HepG2 (cell line): ENCODE data around the gene RAD54L. TPM values are rescaled to one million over a fixed set of nuclear protein-coding genes. Genes with fewer than 3 reads are reported as not detected.

Source experiments
- ATF4 ChIP-seq, 2 experiments: fragments of 450-650 bp in 1 of 2; sonication (generic) in 1 of 2; formaldehyde crosslinking; IDR thresholded peaks; 2 replicates each; pipeline versions ENCODE4 v1.5.0 to v1.8.0; 2020 to 2022; ENCODE audit warnings: mild to moderate bottlenecking in 1 of 2, missing genetic modification reagents in 1 of 2
- BCL6 ChIP-seq: IDR thresholded peaks from 2 replicates; pipeline ENCODE4 v1.6.1; 2016; ENCODE audit warnings: missing genetic modification reagents, missing compliant biosample characterization
- FOXO1 ChIP-seq: sonication (generic); formaldehyde crosslinking; IDR thresholded peaks from 2 replicates; pipeline ENCODE4 v1.4.0; 2020; ENCODE audit warnings: missing genetic modification reagents
- HNRNPUL1 ChIP-seq: fragments of 200-400 bp; formaldehyde crosslinking; IDR thresholded peaks from 2 replicates; pipeline ENCODE4 v1.6.1; 2017; ENCODE audit warnings: low read depth, mild to moderate bottlenecking, low read length, moderate library complexity
- SP5 ChIP-seq: IDR thresholded peaks from 2 replicates; pipeline ENCODE4 v1.6.1; 2016; ENCODE audit warnings: low read depth, borderline replicate concordance
- TBL1XR1 ChIP-seq: fragments of 150-350 bp; IDR thresholded peaks from 2 replicates; pipeline ENCODE4 v1.6.1; 2014; ENCODE audit warnings: borderline replicate concordance, low read length; ENCODE audit not compliant: partially characterized antibody
- TFAP4 ChIP-seq: sonication (generic); IDR thresholded peaks from 2 replicates; pipeline ENCODE4 v1.6.1; 2016; ENCODE audit warnings: low read depth, borderline replicate concordance
- TMF1 ChIP-seq: sonication (generic); formaldehyde crosslinking; IDR thresholded peaks from 2 replicates; pipeline ENCODE4 v1.8.1; 2022; ENCODE audit warnings: low read depth, missing genetic modification reagents
- ZC3H4 ChIP-seq: sonication (generic); formaldehyde crosslinking; IDR thresholded peaks from 2 replicates; pipeline ENCODE4 v1.4.0; 2020; ENCODE audit warnings: missing genetic modification reagents, borderline replicate concordance
- ZFP90 ChIP-seq: sonication (generic); formaldehyde crosslinking; IDR thresholded peaks from 2 replicates; pipeline ENCODE4 v1.8.0; 2022; ENCODE audit warnings: missing genetic modification reagents, mild to moderate bottlenecking, inconsistent platforms, borderline replicate concordance
- ZFYVE20 ChIP-seq: sonication (generic); formaldehyde crosslinking; IDR thresholded peaks from 2 replicates; pipeline ENCODE4 v1.8.0; 2023; ENCODE audit warnings: low read depth, mild to moderate bottlenecking, moderate library complexity, missing genetic modification reagents, borderline replicate concordance
- ZNF205 ChIP-seq: IDR thresholded peaks from 2 replicates; pipeline ENCODE4 v1.6.1; 2018; ENCODE audit warnings: missing biosample characterization, missing genetic modification reagents
- ZNF484 ChIP-seq: sonication (generic); formaldehyde crosslinking; IDR thresholded peaks from 2 replicates; pipeline ENCODE4 v1.5.1; 2020; ENCODE audit warnings: mild to moderate bottlenecking, low read depth, missing genetic modification reagents, borderline replicate concordance
- ZNF562 ChIP-seq: sonication (generic); formaldehyde crosslinking; IDR thresholded peaks from 2 replicates; pipeline ENCODE4 v1.8.0; 2022; ENCODE audit warnings: missing genetic modification reagents, borderline replicate concordance
- ZNF574 ChIP-seq: sonication (generic); formaldehyde crosslinking; IDR thresholded peaks from 2 replicates; pipeline ENCODE4 v1.4.0; 2020; ENCODE audit warnings: missing genetic modification reagents
- ZNF740 ChIP-seq: sonication (generic); formaldehyde crosslinking; IDR thresholded peaks from 2 replicates; pipeline ENCODE4 v1.4.0; 2020; ENCODE audit warnings: missing genetic modification reagents
- ZNF749 ChIP-seq: sonication (generic); formaldehyde crosslinking; IDR thresholded peaks from 2 replicates; pipeline ENCODE4 v1.8.0; 2022; ENCODE audit warnings: mild to moderate bottlenecking, missing genetic modification reagents, moderate library complexity, borderline replicate concordance
- ZNF781 ChIP-seq: sonication (generic); formaldehyde crosslinking; IDR thresholded peaks from 2 replicates; pipeline ENCODE4 v1.5.1; 2020; ENCODE audit warnings: borderline replicate concordance, mild to moderate bottlenecking, missing genetic modification reagents; ENCODE audit errors: not compliant biosample characterization
- polyA plus RNA-seq, 8 experiments: library from polyadenylated mRNA; depleted of rRNA in 3 of 8; stranded (reverse) in 7 of 8; unstranded in 1 of 8; fragments of >200 nt; fragmentation: Illumina TruSeq in 4 of 8; extraction: Trizol in 4 of 8; gene quantifications; 2 replicates each; pipeline versions ENCODE4 v1.2.1 to v1.2.3, GENCODE V29; 2011 to 2016; ENCODE audit warnings: low read depth in 4 of 8, missing spikeins in 1 of 8, mixed read lengths in 1 of 8; ENCODE audit not compliant: insufficient read depth in 1 of 8
- total RNA-seq, 5 experiments: library from RNA; depleted of rRNA; stranded (reverse); fragments of >200 nt; fragmentation: Illumina TruSeq; extraction: Trizol; gene quantifications; 2 replicates each; pipeline ENCODE4 v1.2.3, GENCODE V29; 2016; ENCODE audit warnings: low read depth in 1 of 5
- TF ChIP-seq, protein P1 (sequence below): IDR thresholded peaks from 2 replicates; pipeline ENCODE4 v1.6.1; 2016; ENCODE audit warnings: control low read depth
- TF ChIP-seq, protein P2 (sequence below): sonication (generic); formaldehyde crosslinking; IDR thresholded peaks from 2 replicates; pipeline ENCODE4 v1.5.0; 2020; ENCODE audit warnings: mild to moderate bottlenecking, low read depth, missing genetic modification reagents, borderline replicate concordance
- TF ChIP-seq, protein P3 (sequence below): sonication (generic); formaldehyde crosslinking; IDR thresholded peaks from 2 replicates; pipeline ENCODE4 v1.4.0; 2020; ENCODE audit warnings: mild to moderate bottlenecking, missing genetic modification reagents

Gene RAD54L
- total and polyA plus RNA-seq, 2 of the 13 experiments (the other 11 are each of a cell fraction or from before 2014, with no cell fraction given) = 10.2 to 30.0 TPM

DNA sequence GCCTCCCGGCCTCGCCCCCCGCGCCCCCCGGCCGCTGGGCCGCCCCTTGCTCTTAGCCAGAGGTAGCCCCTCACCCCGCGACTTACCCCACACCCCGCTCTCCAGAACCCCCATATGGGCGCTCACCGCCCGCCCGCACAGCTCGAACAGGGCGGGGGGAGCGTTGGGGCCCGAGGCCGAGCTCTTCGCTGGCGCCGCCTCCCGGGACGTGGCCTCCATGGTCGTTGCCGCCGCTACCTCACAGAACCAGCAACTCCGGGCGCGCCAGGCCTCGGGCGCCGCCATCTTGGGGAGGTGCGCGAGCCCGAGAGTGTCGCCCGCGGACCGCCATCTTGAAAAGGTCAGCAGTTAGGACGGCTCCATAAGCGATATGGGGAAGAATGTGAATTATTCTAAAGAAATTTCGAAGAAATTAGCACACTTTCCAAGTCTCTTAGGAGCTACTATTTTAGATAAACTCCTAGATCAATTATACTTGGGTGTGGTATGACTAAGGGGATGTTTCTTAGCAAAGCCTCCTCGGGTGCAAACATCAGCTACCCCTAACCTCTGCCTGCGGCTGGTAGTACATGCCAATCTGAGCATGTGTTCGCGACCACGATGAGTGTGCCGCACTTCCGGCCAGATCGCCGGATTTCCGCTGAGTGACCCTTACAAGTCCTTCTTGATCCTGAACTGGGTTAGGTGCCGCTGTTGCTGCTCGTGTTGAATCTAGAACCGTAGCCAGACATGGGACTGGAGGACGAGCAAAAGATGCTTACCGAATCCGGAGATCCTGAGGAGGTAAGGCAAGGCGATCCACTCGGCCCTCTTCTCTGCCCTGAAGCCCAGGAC lies 55.7 kb downstream of the RAD54L start, which contains the start of the genes LRRC41 and UQCRH (continued):
- peak; percentile 16; the same call in 1 of the 2 replicates for TF ChIP-seq FOXO1 (CRISPR knock-in tag)
- TF ChIP-seq ZNF562 (CRISPR knock-in tag) = no peak
- TF ChIP-seq, protein P1, sequence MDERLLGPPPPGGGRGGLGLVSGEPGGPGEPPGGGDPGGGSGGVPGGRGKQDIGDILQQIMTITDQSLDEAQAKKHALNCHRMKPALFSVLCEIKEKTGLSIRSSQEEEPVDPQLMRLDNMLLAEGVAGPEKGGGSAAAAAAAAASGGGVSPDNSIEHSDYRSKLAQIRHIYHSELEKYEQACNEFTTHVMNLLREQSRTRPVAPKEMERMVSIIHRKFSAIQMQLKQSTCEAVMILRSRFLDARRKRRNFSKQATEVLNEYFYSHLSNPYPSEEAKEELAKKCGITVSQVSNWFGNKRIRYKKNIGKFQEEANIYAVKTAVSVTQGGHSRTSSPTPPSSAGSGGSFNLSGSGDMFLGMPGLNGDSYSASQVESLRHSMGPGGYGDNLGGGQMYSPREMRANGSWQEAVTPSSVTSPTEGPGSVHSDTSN (CRISPR knock-in tag) = no peak
- no peak for TF ChIP-seq TMF1
- TF ChIP-seq, protein P2, sequence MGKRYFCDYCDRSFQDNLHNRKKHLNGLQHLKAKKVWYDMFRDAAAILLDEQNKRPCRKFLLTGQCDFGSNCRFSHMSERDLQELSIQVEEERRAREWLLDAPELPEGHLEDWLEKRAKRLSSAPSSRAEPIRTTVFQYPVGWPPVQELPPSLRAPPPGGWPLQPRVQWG (CRISPR knock-in tag) = no peak
- TF ChIP-seq ZNF740 (CRISPR knock-in tag) = no peak
- no peak for TF ChIP-seq ZNF749 (CRISPR knock-in tag)
- TF ChIP-seq ZNF205 (CRISPR knock-in tag) = no peak
- peak; percentile 83 for TF ChIP-seq ZNF574 (CRISPR knock-in tag)
- no peak for TF ChIP-seq ZFYVE20 (CRISPR knock-in tag)
- TF ChIP-seq BCL6 = no peak
- no peak for TF ChIP-seq ZNF781 (CRISPR knock-in tag)
- peak; percentile 34 for TF ChIP-seq TBL1XR1
- TF ChIP-seq ATF4 (CRISPR knock-in tag; IDR thresholded peaks at IDR 0.05) = no peak
- TF ChIP-seq SP5 (CRISPR knock-in tag) = no peak
- no peak for TF ChIP-seq ZC3H4 (CRISPR knock-in tag)
- 0 out of 2 replicates have a peak, but pooled peaks have one; percentile 8 for TF ChIP-seq TFAP4
- TF ChIP-seq HNRNPUL1 = 0 out of 2 replicates have a peak, but pooled peaks have one; percentile 39
- no peak for TF ChIP-seq ZNF484 (CRISPR knock-in tag)
- TF ChIP-seq ZFP90 (CRISPR knock-in tag) = peak; percentile 24; the same call in 1 of the 2 replicates
- TF ChIP-seq, protein P3, sequence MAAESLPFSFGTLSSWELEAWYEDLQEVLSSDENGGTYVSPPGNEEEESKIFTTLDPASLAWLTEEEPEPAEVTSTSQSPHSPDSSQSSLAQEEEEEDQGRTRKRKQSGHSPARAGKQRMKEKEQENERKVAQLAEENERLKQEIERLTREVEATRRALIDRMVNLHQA (CRISPR knock-in tag) = no peak; the same call in 1 of the 2 replicates
